HG02884 (cell line): ENCODE measurements around the gene CPLX3.
A peak's percentile ranks its signal among the peaks of the same experiment; 100 is the strongest.

Experiments
- ATAC-seq: cut with Tn5 transposase; IDR thresholded peaks from one replicate; pipeline ENCODE4 v1.9.1; 2021; ENCODE audit warnings: mild to moderate bottlenecking, moderate library complexity; ENCODE audit not compliant: unreplicated experiment

Gene CPLX3

DNA sequence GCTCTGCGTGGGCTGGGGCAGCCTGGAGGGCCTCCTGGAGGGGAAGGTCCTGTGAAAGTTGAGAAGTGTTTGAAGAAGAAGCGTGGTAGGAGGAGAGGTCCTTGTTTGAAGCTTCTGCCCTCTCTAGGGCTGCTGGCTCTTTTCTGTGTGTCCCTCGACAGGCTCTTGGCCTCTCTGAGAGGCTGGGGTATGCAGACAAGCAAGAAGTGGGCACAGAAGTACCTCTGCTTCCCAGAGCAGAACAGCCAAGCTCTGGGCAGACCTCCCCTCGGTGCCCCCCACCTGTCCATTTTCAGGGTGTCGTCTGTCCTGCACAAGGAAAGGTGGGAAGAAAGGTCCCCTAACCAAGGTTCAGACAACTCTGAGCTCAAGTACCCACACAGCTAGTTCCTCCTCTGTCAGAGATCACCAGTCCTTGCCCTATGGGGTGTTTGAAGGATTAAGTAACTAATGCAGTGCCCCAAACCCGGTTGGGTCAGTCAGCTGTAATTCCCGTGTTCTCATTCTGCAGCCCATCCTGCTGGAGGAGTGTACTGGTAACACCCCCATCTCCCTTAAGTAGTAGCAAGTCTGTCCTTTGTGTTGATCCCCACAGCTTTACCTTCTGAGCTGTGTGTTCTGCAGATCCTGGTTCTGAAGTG lies 38.3 kb upstream of the CPLX3 start:
- no peak for ATAC-seq

DNA sequence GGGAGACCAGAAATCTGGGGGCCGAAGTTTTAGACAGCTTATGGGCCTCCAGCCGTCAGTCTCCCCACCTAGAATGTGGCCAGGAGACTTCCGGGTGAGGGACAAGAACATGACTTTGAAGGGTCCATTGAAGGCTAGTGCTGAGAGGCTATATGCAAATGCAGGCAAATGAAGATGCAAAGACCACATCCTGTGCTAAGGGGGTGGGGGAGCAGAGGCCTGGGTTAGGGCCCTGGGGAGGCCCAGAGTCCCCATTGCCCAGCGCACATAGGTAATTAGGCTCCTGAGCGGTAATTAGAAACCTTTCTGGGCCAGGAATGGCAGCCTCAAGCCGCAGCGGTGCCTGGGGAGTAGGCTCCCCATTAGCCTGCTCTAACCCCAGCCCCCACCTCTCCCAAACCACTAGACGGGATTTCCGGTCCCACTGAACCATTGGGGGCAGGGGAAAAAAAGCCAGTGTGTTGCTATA lies 37.7 kb upstream of the CPLX3 start:
- no peak for ATAC-seq

DNA sequence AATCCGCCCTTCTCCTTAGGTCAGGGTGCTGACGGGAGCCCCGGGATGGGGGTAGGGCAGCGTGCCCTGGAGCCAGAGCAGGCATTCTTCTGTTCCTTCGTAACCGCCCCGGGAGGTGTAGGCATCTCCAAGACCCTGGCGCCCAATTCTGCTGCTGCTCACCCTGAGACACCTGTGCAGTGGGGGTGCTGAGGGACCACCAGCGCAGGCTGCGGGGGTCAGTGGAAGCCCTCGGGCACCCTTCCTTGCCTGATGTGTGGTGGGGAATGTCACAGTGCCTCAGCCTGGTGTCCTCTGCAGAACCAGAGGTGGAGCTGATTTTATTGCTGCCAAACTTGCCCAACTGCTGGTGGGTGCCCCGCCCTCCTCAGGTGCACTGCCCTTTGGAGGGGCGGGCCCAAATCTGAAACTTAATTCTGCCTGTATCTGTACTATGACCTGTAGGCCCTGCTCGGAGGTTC lies 37.2 kb upstream of the CPLX3 start:
- ATAC-seq: no peak

DNA sequence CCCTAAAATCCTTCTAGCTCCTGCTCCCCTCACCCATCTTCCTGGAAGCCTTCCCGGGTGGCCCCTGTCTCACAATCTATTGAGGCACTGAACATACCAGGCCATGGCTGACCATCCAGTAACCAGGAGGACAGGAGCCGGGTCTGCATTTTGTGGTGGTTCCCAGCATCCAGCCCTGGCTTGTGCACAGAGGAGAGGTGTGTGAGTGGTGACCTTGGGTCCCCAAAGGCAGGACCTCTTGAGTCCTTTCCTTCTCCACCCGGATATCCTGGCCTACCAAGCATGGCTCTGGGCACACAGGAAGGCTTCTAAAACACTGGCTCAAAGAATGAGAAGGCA lies 36.7 kb upstream of the CPLX3 start:
- no peak for ATAC-seq

DNA sequence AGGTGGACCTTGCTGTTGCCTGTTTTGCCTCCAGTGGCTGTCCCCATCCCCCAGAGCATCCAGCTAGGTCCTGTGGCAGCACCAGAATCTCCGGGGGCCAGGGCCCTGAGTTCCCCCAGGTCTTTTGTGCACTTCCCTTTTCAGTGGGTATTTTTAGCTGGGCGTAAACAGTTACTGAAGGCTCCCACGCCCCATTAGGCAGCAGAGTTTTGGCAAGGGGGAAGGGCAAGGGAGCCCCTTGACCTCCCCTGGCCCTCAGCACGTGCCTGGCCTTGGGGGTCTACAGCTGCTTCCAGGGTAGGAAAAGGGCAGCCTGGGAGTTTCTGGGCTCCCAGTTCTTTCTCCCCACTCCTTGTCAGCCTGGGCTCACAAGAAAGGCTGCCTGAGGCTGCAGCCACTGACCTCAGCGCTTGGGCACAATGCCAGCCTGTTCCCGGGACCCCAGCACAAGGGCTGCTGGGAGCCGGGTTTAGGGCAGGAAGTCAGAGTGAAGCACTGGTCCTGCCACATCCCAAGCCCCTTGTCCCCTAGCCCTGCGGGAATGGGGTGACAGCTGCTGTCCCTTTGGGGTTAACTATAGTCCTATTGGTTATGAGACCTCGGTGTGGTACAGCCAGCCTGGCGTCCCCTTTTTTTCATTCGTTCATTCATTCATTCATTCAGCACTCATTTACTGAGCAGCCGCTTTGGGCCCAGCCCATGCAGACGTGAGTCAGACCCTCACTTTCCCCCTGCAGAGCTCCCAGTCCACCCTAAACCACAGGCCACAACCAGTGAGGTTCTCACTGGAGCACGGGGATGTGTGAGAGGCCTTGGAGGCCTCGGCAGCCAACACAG lies 36.1 kb upstream of the CPLX3 start:
- no peak for ATAC-seq

DNA sequence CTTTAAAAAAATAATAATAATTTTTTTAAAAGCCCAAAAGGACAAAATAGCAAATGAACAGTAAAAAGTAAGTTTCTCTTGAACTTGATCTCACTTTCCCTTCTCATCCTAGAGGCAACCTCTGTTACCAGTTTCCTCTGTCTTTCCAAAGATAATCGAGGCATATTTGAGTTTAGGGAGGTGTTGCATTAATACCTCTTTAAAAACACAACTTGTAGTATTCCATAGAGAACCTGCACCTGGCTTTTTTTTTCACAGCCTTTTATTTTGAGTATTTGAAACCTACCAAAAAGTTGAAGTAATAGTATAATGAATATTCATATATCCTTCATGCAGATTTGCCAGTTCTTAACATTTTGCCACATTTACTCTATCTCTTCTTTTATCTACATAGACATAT lies 35.4 kb upstream of the CPLX3 start:
- ATAC-seq: no peak

DNA sequence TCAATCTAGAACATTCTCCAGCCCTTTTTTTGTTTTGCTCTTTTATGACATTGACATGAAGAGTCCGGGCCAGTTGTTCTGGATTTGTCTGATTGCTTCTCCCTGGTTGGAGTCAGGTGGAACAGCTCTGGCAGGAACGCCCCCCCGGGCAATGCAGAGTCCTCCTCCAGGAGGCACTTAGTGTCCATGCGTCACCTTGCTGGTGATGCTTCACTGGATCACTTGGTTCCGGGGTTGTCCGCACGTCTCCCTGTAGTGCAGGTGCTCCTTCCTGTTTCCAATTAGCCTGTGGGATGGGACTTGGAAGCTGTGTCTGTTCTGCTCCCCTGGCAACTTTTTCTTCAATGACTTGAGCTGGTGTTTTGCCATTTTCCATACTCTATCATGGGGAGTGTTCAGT lies 34.8 kb upstream of the CPLX3 start:
- ATAC-seq: no peak

DNA sequence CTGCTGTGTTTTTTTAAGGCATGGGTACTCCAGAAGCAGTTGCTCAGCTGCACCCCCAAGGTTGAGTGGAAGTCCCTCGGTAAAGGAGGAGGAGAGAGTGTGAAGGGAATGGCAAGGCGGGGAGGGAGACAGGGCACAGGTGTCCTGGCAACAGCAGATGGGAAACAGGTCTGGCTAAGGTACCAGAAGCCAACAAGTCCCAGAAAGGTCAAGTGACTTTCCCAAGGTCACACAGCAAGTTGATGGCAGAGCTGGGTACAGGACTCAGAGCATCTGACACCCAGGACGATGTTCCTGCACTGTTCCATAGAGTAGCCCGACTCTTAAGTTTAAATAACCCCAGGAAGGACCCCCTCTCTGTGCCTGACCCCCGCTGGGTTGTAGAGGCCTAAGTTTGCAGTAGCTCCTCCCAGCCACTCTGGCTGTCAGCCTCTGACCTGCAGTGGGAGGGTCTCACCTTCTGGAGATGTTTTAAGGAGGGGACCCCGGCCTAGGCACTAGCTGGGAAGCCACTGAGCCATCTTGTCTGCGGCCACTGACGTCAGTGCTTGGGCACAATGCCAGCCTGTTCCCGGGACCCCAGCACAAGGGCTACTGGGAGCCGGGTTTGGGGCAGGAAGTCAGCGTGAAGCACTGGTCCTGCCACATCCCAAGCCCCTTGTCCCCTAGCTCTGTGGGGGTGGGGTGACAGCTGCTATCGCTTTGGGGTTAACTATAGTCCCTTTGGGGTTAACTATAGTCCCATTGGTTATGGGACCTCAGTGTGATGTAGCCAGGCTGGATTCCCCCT lies 34.0 kb upstream of the CPLX3 start:
- ATAC-seq: no peak

DNA sequence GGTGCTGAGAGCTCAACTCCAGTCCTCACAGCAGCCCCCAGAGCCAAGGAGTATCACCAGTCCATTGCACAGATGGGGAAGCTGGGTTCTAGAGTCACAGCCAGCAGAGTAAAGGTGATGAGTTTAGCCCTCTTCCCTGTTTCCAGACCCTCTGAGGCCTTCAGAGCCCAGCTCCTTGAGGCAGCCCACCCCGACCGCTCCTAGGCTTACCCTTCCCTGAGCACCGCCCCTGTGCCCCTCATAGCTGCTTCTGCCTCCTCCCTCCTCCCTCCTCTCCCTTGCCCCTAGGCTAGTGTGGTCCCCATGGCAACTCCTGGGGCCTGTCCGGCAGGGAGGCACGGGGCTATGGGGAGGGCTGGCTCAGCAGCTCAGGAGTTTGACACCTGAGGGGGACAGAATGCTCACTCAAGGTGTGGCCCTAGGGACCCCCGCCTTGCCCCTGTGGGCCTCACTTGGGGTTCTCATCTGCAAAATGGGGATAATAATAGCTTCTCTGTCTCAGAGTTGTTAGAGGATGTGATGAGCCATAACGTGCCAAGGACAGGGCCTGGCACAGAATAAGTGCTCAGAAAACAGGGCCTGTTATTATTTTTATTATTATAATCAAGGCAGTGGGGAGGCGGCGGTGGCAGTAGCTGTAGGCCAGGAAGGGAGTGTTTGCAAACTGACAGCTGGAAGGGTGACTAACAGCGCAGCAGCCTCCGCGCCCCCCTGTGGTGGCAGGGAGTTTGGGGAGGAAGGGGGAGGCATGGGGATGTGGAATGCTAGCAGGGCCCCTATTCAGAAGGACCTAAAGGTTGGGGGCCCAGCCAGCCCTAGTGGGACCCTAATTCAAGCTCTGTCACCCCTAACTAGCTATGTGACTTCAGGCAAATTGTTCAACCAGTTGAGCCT lies 33.0 kb upstream of the CPLX3 start:
- ATAC-seq: no peak

DNA sequence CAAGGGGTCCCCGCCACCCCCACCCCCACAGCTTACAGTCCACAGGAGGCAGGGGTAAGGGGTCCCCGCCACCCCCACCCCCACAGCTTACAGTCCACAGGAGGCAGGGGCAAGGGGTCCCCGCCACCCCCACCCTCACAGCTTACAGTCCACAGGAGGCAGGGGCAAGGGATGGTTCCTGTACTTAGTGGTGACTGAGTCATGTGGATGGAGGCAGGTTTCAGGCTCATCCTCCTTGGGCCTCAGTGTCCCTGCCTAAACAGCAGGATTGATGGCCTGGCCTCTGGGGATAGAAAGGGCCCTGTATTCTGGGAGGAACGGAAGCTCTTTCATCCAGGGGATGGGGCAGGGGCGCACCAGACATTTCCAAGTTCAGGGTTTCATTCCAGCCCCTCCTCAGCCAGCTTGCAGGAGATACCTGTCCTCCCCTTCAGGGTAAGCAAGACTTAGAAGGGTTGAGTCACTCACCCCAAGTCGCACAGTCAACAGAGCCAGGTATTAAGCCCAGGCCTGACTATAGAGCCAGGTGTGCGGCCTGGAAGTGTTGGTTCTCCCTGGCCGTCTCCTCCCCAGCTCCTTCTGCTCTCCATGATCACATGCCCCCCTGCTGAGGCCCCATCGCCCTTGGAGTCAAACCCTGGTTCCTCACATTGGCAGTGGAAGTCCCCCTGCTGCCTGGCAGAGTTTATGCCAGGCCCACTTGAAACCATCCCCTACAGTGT lies 32.0 kb upstream of the CPLX3 start:
- no peak for ATAC-seq

DNA sequence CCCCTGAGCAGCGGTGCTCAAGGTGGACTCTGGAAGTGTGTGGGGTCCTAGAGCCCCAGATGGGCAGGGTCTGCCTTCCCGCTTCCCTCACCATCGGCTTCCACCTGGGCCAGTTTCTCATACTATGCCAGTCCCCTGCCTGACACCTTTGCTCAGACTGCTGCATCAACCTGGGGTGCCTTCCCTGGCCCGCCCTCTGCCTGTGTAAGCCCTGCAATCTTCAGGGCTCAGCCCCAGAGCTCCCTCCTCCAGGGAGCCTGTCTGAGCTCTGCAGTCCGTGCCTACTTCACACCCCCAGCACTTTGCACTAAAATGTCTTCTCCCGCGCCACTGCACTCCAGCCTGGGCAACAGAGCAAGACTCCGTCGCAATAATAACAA lies 31.5 kb upstream of the CPLX3 start:
- no peak for ATAC-seq

DNA sequence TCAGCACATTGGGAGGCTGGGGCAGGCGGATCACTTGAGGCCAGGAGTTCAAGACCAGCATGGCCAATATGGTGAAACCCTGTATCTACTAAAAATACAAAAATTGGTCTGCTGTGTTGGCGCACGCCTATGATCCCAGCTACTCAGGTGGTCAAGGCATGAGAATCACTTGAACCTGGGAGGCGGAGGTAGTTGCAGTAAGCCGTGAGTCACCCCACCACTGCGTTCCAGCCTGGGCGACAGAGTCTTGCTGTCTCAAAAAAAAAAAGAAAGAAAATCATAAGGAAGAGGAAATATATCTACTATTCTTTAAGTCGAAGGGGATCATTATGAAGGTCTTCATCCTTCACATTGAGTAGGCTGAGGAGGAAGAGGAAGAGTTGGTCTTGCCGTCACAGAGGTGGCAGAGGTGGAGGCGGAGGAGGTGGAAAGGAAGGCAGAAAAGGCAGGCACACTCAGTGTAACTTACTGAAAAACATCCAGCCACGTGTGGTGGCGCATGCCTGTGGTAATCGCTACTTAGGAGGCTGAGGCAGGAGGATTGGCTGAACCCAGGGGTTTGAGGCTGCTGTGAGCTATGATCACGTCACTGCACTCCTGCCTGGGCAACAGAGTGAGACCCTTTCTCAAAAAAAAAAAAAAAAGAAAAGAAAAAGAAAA lies 30.3 kb upstream of the CPLX3 start:
- ATAC-seq: no peak

DNA sequence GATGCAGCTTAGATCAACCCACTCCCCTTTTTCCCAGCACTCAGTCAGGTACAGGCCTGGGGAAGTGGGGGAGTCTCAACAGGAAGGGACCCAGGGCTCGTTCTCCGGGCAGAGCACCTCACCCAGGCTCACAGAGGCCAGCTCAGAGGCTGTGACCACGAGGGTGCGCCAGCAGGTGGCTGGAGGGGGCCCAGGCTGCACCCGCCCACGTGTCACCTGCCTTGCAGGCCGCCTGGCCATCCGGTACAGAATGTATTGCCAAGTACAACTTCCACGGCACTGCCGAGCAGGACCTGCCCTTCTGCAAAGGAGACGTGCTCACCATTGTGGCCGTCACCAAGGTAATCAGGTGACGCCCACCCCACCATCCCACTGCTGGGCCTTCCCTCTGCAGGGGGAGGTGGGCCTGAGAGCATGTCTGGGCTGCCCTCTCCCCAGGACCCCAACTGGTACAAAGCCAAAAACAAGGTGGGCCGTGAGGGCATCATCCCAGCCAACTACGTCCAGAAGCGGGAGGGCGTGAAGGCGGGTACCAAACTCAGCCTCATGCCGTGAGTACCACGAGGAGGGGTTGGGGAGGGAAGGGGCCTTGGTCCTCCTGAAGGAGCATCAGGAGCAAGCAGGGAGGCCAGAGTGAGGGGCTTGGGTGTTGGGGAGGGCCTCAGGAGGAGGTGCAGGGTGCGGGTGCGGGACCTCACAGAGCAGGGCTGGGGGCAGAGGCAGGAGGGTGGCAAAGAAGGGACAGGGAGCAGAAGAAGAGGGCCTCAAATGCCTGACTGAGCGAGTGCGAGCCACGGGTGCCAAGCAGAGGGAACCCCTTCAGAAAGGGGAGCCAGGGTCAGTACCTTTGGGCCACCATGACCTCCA lies 27.8 kb upstream of the CPLX3 start:
- no peak for ATAC-seq

DNA sequence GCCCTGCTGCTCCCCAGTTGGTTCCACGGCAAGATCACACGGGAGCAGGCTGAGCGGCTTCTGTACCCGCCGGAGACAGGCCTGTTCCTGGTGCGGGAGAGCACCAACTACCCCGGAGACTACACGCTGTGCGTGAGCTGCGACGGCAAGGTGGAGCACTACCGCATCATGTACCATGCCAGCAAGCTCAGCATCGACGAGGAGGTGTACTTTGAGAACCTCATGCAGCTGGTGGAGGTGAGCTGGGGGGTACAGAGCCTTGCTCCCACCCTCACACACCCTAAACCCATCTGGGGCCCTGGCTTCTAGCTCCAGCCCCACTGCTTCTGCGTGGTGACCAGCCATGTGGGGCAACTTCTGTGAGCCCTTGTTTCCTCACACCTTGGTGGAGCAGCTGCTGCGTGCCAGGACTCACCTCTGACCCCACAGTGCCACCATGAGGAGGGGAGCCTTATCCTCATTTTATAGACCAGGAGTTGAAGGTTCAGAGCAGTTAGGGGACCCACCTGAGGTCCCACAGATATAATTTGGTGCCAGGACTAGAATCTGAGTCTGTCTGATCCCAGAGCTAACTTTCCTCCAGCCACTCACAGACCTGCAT lies 27.1 kb upstream of the CPLX3 start:
- ATAC-seq: no peak

DNA sequence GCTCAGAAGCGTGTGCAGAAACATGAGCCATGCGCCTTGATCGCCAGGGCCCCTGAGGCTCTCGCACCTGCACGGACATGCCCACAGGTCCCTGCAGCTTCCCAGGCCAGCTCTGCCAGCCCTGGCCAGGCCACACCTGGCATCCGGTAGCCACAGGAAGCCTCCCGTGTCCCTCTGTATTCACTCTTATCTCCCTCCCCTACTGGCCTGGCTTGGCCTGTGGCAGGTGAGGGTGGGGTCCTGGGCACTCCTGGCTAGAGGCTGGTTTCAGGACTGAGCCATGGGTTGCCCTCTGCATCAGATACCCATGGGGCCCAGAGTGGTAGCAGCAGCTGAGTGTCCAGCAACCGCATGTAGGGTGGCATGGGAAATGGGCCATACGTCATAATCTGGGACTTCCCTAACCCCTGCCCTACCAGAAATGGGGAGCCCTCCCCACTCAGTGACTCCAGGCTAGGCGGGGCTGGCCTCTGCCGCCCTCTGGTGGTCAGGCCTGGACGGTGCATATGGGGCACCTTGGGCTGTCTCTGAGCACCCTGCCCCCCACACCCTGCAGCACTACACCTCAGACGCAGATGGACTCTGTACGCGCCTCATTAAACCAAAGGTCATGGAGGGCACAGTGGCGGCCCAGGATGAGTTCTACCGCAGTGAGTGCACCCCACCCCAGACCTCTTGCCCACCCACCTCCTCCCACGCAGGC lies 26.4 kb upstream of the CPLX3 start:
- peak; percentile 66 for ATAC-seq

DNA sequence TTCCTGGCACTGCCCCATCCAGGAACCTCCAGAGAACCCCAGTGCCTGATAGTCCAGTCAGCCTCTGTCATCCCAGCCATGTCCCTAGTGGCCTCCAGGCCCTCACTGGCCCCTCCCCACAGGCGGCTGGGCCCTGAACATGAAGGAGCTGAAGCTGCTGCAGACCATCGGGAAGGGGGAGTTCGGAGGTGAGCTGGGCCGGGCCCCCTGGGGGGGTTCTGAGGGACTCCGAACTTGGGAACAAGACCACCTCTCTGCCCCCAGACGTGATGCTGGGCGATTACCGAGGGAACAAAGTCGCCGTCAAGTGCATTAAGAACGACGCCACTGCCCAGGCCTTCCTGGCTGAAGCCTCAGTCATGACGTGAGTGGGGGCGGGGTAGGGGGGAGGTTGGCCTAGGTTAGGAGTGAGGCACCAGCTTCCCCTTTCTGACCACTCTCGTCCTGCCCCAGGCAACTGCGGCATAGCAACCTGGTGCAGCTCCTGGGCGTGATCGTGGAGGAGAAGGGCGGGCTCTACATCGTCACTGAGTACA lies 25.8 kb upstream of the CPLX3 start:
- ATAC-seq: no peak

DNA sequence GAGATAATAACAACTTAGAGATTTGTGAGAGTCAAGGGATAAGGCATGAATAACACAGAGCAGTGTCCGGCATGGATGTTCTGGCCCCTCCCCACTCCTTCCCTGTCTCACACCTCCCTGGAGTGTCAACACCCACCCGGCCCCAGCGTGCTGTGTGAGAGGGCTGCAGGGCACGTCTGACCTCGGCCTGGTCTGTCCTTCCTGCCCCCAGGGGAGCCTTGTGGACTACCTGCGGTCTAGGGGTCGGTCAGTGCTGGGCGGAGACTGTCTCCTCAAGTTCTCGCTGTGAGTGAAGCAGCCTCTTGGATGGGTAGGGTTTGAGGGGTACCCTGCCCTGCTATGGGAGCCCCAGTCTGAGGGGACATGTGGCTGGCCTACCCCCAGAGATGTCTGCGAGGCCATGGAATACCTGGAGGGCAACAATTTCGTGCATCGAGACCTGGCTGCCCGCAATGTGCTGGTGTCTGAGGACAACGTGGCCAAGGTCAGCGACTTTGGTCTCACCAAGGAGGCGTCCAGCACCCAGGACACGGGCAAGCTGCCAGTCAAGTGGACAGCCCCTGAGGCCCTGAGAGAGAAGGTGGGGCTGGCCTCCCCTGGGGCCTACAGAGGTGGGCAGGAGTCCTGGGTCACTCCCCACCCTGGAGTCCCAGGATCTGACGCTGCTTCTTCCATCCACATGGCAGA lies 25.0 kb upstream of the CPLX3 start:
- no peak for ATAC-seq
